MM.1S (cell line): Measurements from ENCODE around the gene PRMT5.
"Not testable (repeated sequence)": the region's sequence is repeated elsewhere in the genome, so short reads cannot be mapped to it uniquely, and the experiment has no call there.

ENCODE experiments used
- DNase-seq: peaks from one replicate; pipeline ENCODE4 v3.0.0-alpha.2; 2015
- H2AFZ ChIP-seq: fragments of 300-600 bp; sonication (generic); 2 replicates; pipeline ENCODE4 v1.6.0; 2016; ENCODE audit warnings: antibody characterized with exemption, low read length
- H3F3A ChIP-seq: fragments of 300-600 bp; sonication (generic); 2 replicates; pipeline ENCODE4 v1.6.1; 2016; ENCODE audit warnings: mild to moderate bottlenecking, antibody characterized with exemption, low read length, moderate library complexity, mixed read lengths; ENCODE audit not compliant: insufficient read depth
- H3K27ac ChIP-seq: fragments of 300-600 bp; sonication (generic); 2 replicates; pipeline ENCODE4 v1.5.1; 2016; ENCODE audit warnings: mild to moderate bottlenecking, low read length
- H3K27me3 ChIP-seq: fragments of 300-600 bp; sonication (generic); replicated peaks from 2 replicates; pipeline ENCODE4 v1.6.0; 2016; ENCODE audit warnings: low read length; ENCODE audit not compliant: insufficient read depth
- H3K36me3 ChIP-seq: fragments of 300-600 bp; sonication (generic); replicated peaks from 2 replicates; pipeline ENCODE4 v1.6.1; 2016; ENCODE audit warnings: mild to moderate bottlenecking, low read length, mixed read lengths; ENCODE audit not compliant: insufficient read depth
- H3K4me1 ChIP-seq: fragments of 300-600 bp; sonication (generic); 2 replicates; pipeline ENCODE4 v1.6.1; 2016; ENCODE audit warnings: low read length, mixed read lengths
- H3K4me2 ChIP-seq: fragments of 300-600 bp; sonication (generic); 2 replicates; pipeline ENCODE4 v1.6.0; 2016; ENCODE audit warnings: low read depth, low read length
- H3K4me3 ChIP-seq: fragments of 300-600 bp; sonication (generic); 2 replicates; pipeline ENCODE4 v1.5.1; 2016; ENCODE audit warnings: low read length, mixed read lengths
- H3K79me2 ChIP-seq: fragments of 300-600 bp; sonication (generic); 2 replicates; pipeline ENCODE4 v1.6.1; 2016; ENCODE audit warnings: mixed run types, low read length, mixed read lengths
- H3K9ac ChIP-seq: fragments of 300-600 bp; sonication (generic); 2 replicates; pipeline ENCODE4 v1.6.1; 2016; ENCODE audit warnings: low read length, mixed read lengths
- H3K9me2 ChIP-seq: fragments of 300-600 bp; sonication (generic); replicated peaks from 2 replicates; pipeline ENCODE4 v1.6.1; 2016; ENCODE audit warnings: mild to moderate bottlenecking, low read length, mixed read lengths; ENCODE audit not compliant: insufficient read depth
- H3K9me3 ChIP-seq: fragments of 300-600 bp; sonication (generic); replicated peaks from 2 replicates; pipeline ENCODE4 v1.6.1; 2016; ENCODE audit warnings: mild to moderate bottlenecking, low read length, mixed read lengths; ENCODE audit not compliant: insufficient read depth
- H4K20me1 ChIP-seq: fragments of 300-600 bp; sonication (generic); 2 replicates; pipeline ENCODE4 v1.6.1; 2016; ENCODE audit warnings: mild to moderate bottlenecking, low read length, moderate library complexity, mixed read lengths; ENCODE audit not compliant: insufficient read depth
- CTCF ChIP-seq: fragments of 300-600 bp; sonication (generic); IDR thresholded peaks from 2 replicates; pipeline ENCODE4 v1.5.1; 2016; ENCODE audit warnings: antibody characterized with exemption, low read length, mixed read lengths
- EZH2 ChIP-seq: fragments of 300-600 bp; sonication (generic); optimal IDR thresholded peaks from 2 replicates; pipeline ENCODE3; 2017; ENCODE audit warnings: low read depth, mild to moderate bottlenecking, antibody characterized with exemption, low read length, mixed read lengths
- EZH2phosphoT487 ChIP-seq: fragments of 300-600 bp; sonication (generic); IDR thresholded peaks from 2 replicates; pipeline ENCODE4 v1.6.1; 2018; ENCODE audit warnings: antibody characterized with exemption, low read length

PRMT5 gene

GRCh38 chr14:22955702-22956569 lies 26.8 kb upstream of the PRMT5 start:
- Histone ChIP-seq H3K9me2 (no peaks in the 10 kb centered on the region), H3K36me3 (no peaks in the 10 kb centered on the region), H3K9ac (peak overlapping the region; percentile 82), H3K9me3 (no peaks in the 10 kb centered on the region), H3K4me3 (peak overlapping the region; percentile 86), H3K4me1 (no peaks in the 10 kb centered on the region), H3K4me2 (peak overlapping the region; percentile 82), H2AFZ (peak overlapping the region; percentile 78), H4K20me1 (no peaks in the 10 kb centered on the region), H3K27me3 (no peaks in the 10 kb centered on the region), H3K79me2 (no peaks in the 10 kb centered on the region), H3F3A (no peaks in the 10 kb centered on the region), H3K27ac (peak overlapping the region; percentile 71; the same call in 1 of the 2 replicates)
- DNase-seq, result no peak
- TF ChIP-seq CTCF (no peak), EZH2phosphoT487 (no peak), EZH2 (no peak)

- Histone ChIP-seq H3K9me3 (no peaks in the 10 kb centered on the region), H3K27ac (no peak overlapping the region), H3K9me2 (no peaks in the 10 kb centered on the region), H3K4me3 (no peak overlapping the region), H3F3A (no peaks in the 10 kb centered on the region), H3K4me1 (no peaks in the 10 kb centered on the region), H3K9ac (no peak overlapping the region), H2AFZ (no peak overlapping the region), H3K27me3 (no peaks in the 10 kb centered on the region), H3K79me2 (no peaks in the 10 kb centered on the region), H4K20me1 (no peaks in the 10 kb centered on the region), H3K4me2 (no peak overlapping the region), H3K36me3 (no peaks in the 10 kb centered on the region)
- DNase-seq, result no peak
- TF ChIP-seq EZH2phosphoT487, result no peak
- TF ChIP-seq EZH2, result no peak
- TF ChIP-seq CTCF, result no peak
These were observed 23.2 kb upstream of the PRMT5 start for GRCh38 chr14:22952418-22952817.

- H3K9me2 ChIP-seq, H3K27ac ChIP-seq, H4K20me1 ChIP-seq, H3F3A ChIP-seq, H3K4me1 ChIP-seq, H3K4me3 ChIP-seq, H3K9me3 ChIP-seq, DNase-seq, H3K4me2 ChIP-seq, H3K9ac ChIP-seq, H3K36me3 ChIP-seq, H3K79me2 ChIP-seq, H3K27me3 ChIP-seq, H2AFZ ChIP-seq: not testable (repeated sequence)
These were observed 22.6 kb upstream of the PRMT5 start for GRCh38 chr14:22951795-22952194.

GRCh38 chr14:22945642-22946041 lies 16.5 kb upstream of the PRMT5 start:
- Histone ChIP-seq H3F3A (no peaks in the 10 kb centered on the region), H3K36me3 (no peaks in the 10 kb centered on the region), H3K79me2 (no peaks in the 10 kb centered on the region), H4K20me1 (no peaks in the 10 kb centered on the region), H3K4me3 (no peak overlapping the region), H3K9me2 (no peaks in the 10 kb centered on the region), H3K4me1 (no peaks in the 10 kb centered on the region), H3K27me3 (no peaks in the 10 kb centered on the region), H3K9me3 (no peaks in the 10 kb centered on the region), H3K9ac (no peak overlapping the region), H3K27ac (no peak overlapping the region), H2AFZ (no peak overlapping the region), H3K4me2 (no peak overlapping the region)
- TF ChIP-seq EZH2phosphoT487 (no peak), CTCF (no peak), EZH2 (no peak)
- no peak for DNase-seq
